ENCODE measurements around the gene ZNF394. TPM values are rescaled to one million over a fixed set of nuclear protein-coding genes. Genes with fewer than 3 reads are reported as not detected.

ZNF394 gene
- polyA plus RNA-seq, 2 donors = 15.2 to 19.8 TPM

Other genes with a start within 250 kb of the ZNF394 start
- gene MYH16, start 227.4 kb downstream of the ZNF394 start, polyA plus RNA-seq = under 1 TPM in 1 of 2 donors, not detected in 1; 0.04 TPM
- 100 to 1,000 TPM; 150 to 209 TPM for gene ARPC1A, start 174.4 kb downstream of the ZNF394 start, polyA plus RNA-seq
- gene ARPC1B, start 125.6 kb downstream of the ZNF394 start, polyA plus RNA-seq = 10 to 100 TPM; 18.0 to 55.7 TPM
- gene PDAP1, start 91.7 kb downstream of the ZNF394 start, polyA plus RNA-seq = 100 to 1,000 TPM; 110 to 182 TPM
- 100 to 1,000 TPM in 1 of 2 donors, 10 to 100 TPM in 1; 93.8 to 100 TPM for gene BUD31, start 91.3 kb downstream of the ZNF394 start, polyA plus RNA-seq
- gene PTCD1, start 61.5 kb downstream of the ZNF394 start, polyA plus RNA-seq = 1 to 10 TPM; 3.2 to 3.6 TPM
- gene CPSF4, start 61.3 kb downstream of the ZNF394 start, polyA plus RNA-seq = 10 to 100 TPM; 22.5 to 24.3 TPM
- gene ATP5MF, start 34.1 kb downstream of the ZNF394 start, polyA plus RNA-seq = 1,000 to 10,000 TPM; 1,217 to 1,445 TPM
- 10 to 100 TPM in 1 of 2 donors, 1 to 10 TPM in 1; 4.7 to 11.3 TPM for gene ZNF789, start 27.4 kb downstream of the ZNF394 start, polyA plus RNA-seq
- 1 to 10 TPM; 2.2 to 2.5 TPM for gene ZKSCAN5, start 4.4 kb upstream of the ZNF394 start, polyA plus RNA-seq
- gene FAM200A, start 51.8 kb upstream of the ZNF394 start, polyA plus RNA-seq = 1 to 10 TPM; 2.8 to 3.8 TPM
- gene ZNF655, start 58.4 kb upstream of the ZNF394 start, polyA plus RNA-seq = 10 to 100 TPM; 56.9 to 80.5 TPM
- gene TMEM225B, start 98.0 kb upstream of the ZNF394 start, polyA plus RNA-seq = under 1 TPM; 0.66 to 0.96 TPM
- gene ZSCAN25, start 116.7 kb upstream of the ZNF394 start, polyA plus RNA-seq = 1 to 10 TPM; 4.4 to 4.5 TPM
- gene CYP3A5, start 179.7 kb upstream of the ZNF394 start, polyA plus RNA-seq = 10 to 100 TPM; 16.1 to 51.2 TPM
- under 1 TPM in 1 of 2 donors, not detected in 1; 0.02 TPM for gene CYP3A7, start 234.9 kb upstream of the ZNF394 start, polyA plus RNA-seq